Measurements from ENCODE around the gene MED16.
"Not testable (repeated sequence)": the region's sequence is repeated elsewhere in the genome, so short reads cannot be mapped to it uniquely, and the experiment has no call there.

MED16 gene

GRCh38 chr19:879711-880438 is 13.1 kb downstream of the MED16 start:
- DNase-seq (ENCODE audit: low read depth) = no peak
- no peak for TF ChIP-seq CTCF (IDR thresholded peaks at IDR 0.05; ENCODE audit: insufficient read depth, low read depth, low read length, missing control alignments)
- H3K4me3 ChIP-seq (ENCODE audit: low read length) = no peak overlapping the region

- not testable (repeated sequence) for H3K4me3 ChIP-seq (ENCODE audit: low read length); DNase-seq (ENCODE audit: low read depth)
Observed at GRCh38 chr19:878751-879561, 14.0 kb downstream of the MED16 start.

GRCh38 chr19:877992-878660 is 14.9 kb downstream of the MED16 start:
- DNase-seq (ENCODE audit: low read depth); H3K4me3 ChIP-seq (ENCODE audit: low read length): not testable (repeated sequence)

- no peak for TF ChIP-seq CTCF (IDR thresholded peaks at IDR 0.05; ENCODE audit: insufficient read depth, low read depth, low read length, missing control alignments)
- no peak overlapping the region for H3K4me3 ChIP-seq (ENCODE audit: low read length)
- DNase-seq (ENCODE audit: low read depth) = no peak
Observed at GRCh38 chr19:876780-877314, 16.1 kb downstream of the MED16 start.

- H3K4me3 ChIP-seq (ENCODE audit: low read length) = no peak overlapping the region
- DNase-seq (ENCODE audit: low read depth) = no peak
- no peak for TF ChIP-seq CTCF (IDR thresholded peaks at IDR 0.05; ENCODE audit: insufficient read depth, low read depth, low read length, missing control alignments)
Observed at GRCh38 chr19:876089-876488, 16.9 kb downstream of the MED16 start.

GRCh38 chr19:875265-875879 is 17.6 kb downstream of the MED16 start:
- no peak overlapping the region for H3K4me3 ChIP-seq (ENCODE audit: low read length)
- TF ChIP-seq CTCF (IDR thresholded peaks at IDR 0.05; ENCODE audit: insufficient read depth, low read depth, low read length, missing control alignments) = no peak
- no peak for DNase-seq (ENCODE audit: low read depth)

- no peak overlapping the region for H3K4me3 ChIP-seq (ENCODE audit: low read length)
- no peak for DNase-seq (ENCODE audit: low read depth)
- TF ChIP-seq CTCF (IDR thresholded peaks at IDR 0.05; ENCODE audit: insufficient read depth, low read depth, low read length, missing control alignments) = no peak
Observed at GRCh38 chr19:873561-874041, 19.4 kb downstream of the MED16 start.

All from epithelial cell of esophagus (primary cell).